Epithelial cell of esophagus (primary cell): ENCODE data around the gene COL15A1.
"Not testable (repeated sequence)": the region's sequence is repeated elsewhere in the genome, so short reads cannot be mapped to it uniquely, and the experiment has no call there.

Source experiments
- DNase-seq: peaks from one replicate; pipeline ENCODE4 v3.0.0; 2010; ENCODE audit warnings: low read depth
- H3K4me3 ChIP-seq: 2 replicates; pipeline ENCODE4 v1.5.1; 2011; ENCODE audit warnings: mild to moderate bottlenecking, low read length, control low read depth
- TF ChIP-seq, protein P1 (sequence below): IDR thresholded peaks from 2 replicates; pipeline ENCODE4 v1.5.1; 2011; ENCODE audit warnings: low read depth, mild to moderate bottlenecking, low read length, control low read depth, inconsistent platforms; ENCODE audit not compliant: insufficient read depth; ENCODE audit errors: missing control alignments

Gene COL15A1

DNA sequence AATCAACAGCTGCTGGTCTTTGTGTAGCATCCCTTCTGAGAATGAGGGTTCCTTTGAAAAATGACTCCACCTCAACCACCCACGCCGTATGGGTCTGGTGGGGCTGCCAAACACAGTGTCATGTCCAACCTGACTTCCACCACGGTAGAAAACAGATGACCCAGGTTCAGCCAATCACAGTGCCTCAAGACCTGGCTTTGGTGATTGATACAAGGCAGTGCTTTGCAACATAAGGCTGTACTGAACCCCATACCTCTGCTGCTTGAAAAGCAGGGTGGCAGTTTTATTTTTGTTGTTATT is 149.7 kb downstream of the COL15A1 start:
- TF ChIP-seq, protein P1, sequence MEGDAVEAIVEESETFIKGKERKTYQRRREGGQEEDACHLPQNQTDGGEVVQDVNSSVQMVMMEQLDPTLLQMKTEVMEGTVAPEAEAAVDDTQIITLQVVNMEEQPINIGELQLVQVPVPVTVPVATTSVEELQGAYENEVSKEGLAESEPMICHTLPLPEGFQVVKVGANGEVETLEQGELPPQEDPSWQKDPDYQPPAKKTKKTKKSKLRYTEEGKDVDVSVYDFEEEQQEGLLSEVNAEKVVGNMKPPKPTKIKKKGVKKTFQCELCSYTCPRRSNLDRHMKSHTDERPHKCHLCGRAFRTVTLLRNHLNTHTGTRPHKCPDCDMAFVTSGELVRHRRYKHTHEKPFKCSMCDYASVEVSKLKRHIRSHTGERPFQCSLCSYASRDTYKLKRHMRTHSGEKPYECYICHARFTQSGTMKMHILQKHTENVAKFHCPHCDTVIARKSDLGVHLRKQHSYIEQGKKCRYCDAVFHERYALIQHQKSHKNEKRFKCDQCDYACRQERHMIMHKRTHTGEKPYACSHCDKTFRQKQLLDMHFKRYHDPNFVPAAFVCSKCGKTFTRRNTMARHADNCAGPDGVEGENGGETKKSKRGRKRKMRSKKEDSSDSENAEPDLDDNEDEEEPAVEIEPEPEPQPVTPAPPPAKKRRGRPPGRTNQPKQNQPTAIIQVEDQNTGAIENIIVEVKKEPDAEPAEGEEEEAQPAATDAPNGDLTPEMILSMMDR = no peak
- H3K4me3 ChIP-seq = no peak overlapping the region
- no peak for DNase-seq

DNA sequence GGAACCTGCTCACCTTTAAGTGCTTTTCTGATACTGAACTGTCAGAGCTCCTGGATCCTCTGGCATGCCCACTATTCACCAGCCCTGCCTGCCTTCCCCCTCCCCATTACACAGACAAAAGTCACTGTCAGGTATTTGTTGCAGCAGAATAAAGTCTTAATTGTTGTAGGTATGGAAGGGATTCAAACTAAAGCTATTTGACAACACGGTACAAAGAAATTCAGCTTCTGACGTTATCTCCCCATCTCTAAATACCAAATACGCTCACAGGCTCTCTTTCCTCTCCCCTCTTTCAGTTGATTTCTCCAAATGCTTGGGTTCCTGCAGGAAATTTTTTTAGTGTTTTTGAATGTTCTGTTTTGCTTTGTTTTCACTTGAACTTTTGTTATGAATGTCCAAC is 151.9 kb downstream of the COL15A1 start:
- TF ChIP-seq, protein P1 = no peak
- no peak for DNase-seq
- no peak overlapping the region for H3K4me3 ChIP-seq

DNA sequence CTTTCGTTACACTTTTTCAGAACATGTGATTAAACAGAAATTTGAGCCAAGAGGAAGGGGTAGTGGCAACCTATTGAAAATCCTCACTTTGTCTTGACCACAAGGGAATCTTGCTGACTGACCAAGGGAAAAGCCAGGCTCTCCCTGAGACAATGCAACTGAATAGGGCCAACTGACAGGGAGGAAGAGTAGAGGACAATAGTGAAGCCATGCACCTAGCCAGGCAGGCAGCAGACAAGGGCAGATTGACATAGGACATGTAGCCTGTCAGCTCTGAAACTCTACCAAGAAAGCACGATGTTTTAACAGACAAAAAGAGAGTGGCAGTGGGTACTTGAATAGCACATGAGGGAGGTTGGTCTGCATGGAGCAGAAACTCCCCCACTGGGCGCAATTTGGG is 152.7 kb downstream of the COL15A1 start:
- DNase-seq = no peak
- TF ChIP-seq, protein P1 = no peak
- H3K4me3 ChIP-seq = no peak overlapping the region

DNA sequence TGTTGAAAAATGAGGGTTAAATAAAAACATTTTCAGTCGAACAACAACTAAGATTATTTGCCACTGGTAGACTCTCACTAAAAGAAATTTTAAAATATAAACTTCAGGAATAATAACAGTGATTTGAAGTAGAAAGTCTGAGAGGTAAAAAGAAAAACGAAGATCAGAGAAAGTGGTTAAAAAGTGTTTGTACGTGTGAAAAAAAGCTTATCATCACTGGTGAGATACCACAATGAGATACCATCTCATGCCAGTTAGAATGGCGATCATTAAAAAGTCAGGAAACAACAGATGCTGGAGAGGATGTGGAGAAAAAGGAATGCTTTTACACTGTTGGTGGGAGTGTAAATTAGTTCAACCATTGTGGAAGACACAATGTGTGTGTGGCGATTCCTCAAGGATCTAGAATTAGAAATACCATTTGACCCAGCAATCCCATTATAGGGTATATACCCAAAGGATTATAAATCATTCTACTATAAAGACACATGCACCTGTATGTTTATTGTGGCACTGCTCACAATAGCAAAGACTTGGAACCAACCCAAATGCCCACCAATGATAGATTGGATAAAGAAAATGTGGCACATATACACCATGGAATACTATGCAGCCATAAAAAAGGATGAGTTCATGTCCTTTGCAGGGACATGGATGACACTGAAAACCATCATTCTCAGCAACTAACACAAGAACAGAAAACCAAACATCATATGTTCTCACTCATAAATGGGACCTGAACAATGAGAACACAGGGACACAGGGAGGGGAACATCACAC is 156.3 kb downstream of the COL15A1 start:
- not testable (repeated sequence) for H3K4me3 ChIP-seq, DNase-seq

DNA sequence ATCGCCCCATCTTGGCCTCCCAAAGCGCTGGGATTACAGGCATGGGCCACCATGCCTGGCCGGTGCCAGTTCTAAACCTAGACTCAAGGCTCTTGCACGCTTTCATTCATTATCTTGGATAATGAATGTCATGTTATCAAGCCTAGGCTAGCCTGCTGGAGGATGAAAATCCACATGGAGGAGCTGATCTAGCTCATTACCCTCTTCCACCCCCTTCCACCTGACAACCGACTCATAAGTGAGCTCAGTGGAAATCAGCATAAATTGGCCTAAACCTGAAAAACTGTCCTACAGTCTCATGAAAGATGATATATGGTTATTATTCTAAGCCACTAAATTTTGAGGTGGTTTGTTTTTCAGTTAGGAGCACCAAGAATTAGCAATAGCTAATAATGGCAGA is 157.6 kb downstream of the COL15A1 start:
- DNase-seq = peak; percentile 47

DNA sequence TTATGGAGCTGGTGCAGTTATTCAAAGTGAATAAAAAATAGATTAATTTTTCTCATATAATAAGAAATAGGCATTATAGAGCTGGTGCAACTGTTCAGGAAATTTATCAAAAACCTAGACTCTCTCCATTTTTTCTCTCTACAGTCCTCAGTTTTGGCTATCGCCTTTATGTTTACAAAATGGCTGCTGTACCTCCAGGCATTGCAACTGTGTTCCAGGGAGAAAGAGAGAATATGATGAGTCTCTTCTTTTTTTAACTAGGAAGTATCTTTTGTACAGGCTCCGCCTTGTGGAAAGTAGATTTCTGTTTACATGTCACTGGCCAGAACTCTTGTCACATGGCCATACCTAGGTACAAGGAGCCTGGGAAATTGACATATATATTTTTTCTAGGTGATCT is 158.1 kb downstream of the COL15A1 start:
- no peak overlapping the region for H3K4me3 ChIP-seq
- TF ChIP-seq, protein P1 = no peak
- DNase-seq = no peak

More for the DNA sequence above, 157.6 kb downstream of the COL15A1 start:
- TF ChIP-seq, protein P1 = no peak
- no peak overlapping the region for H3K4me3 ChIP-seq

DNA sequence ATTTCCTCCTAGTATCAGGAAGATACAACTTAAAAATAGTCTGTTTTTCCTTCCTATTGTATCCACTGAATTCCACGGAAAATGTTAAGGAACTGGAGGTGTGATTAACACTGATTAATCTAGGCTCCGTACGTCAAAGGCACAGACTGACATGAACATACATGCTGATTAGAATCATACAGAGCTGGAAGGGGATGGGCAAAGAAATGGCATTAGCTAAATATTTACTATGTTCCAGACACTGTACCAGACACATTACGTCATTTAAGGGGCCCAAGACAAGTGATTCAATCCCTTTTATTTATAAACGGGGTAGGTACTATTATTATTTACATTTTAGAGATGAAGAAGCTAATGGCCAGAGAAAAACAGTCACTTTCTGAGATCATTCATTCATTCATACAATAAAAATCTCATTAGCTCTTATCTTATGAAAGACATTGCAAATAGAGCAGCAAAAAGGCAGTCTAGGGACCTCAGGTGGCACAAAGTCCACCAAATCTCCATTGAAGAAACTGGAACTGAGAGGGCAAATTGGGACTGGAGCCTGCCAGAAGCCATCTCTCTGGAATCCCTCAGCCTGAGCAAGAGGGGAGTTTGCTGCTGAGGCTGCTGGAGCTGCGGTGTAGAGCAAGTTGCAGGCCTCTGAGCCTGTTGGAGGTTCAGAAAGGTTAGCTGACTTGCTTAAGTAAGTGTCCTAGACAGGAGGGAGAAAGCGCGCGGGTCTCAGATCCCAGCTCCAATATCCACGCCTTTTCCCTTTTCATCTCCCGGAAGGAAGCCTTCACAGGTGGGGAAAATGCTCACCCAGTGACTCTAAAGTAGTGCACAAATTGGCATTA is 159.6 kb downstream of the COL15A1 start:
- H3K4me3 ChIP-seq = no peak overlapping the region
- DNase-seq = peak; percentile 93
- TF ChIP-seq, protein P1 = no peak
